HepG2 (cell line): ENCODE measurements around the gene WIPF2. TPM values are rescaled to one million over a fixed set of nuclear protein-coding genes. Genes with fewer than 3 reads are reported as not detected.

Experiments
- BCL6 ChIP-seq: IDR thresholded peaks from 2 replicates; pipeline ENCODE4 v1.6.1; 2016; ENCODE audit warnings: missing genetic modification reagents, missing compliant biosample characterization
- DPF2 ChIP-seq: sonication (generic); formaldehyde crosslinking; IDR thresholded peaks from 2 replicates; pipeline ENCODE4 v1.4.0; 2020; ENCODE audit warnings: mild to moderate bottlenecking, low read depth, missing genetic modification reagents, borderline replicate concordance
- HNF4A ChIP-seq: sonication (generic); formaldehyde crosslinking; IDR thresholded peaks from 2 replicates; pipeline ENCODE4 v1.4.0; 2020; ENCODE audit warnings: missing genetic modification reagents
- LCORL ChIP-seq, 2 experiments: fragments of 450-650 bp in 1 of 2; sonication (generic) in 1 of 2; formaldehyde crosslinking in 1 of 2; IDR thresholded peaks; 2 replicates each; pipeline versions ENCODE4 v1.5.0 to v1.6.1; 2017 to 2020; ENCODE audit warnings: antibody characterized with exemption in 1 of 2, missing genetic modification reagents in 1 of 2
- NCOA2 ChIP-seq: sonication (generic); formaldehyde crosslinking; IDR thresholded peaks from 2 replicates; pipeline ENCODE4 v1.8.0; 2022; ENCODE audit warnings: inconsistent platforms
- NFATC3 ChIP-seq: sonication (generic); formaldehyde crosslinking; IDR thresholded peaks from 2 replicates; pipeline ENCODE4 v1.5.1; 2020; ENCODE audit warnings: mild to moderate bottlenecking, missing genetic modification reagents
- NR2F1 ChIP-seq, 2 experiments: fragments of 450-650 bp in 1 of 2; formaldehyde crosslinking in 1 of 2; IDR thresholded peaks; 2 replicates each; pipeline versions ENCODE4 v1.5.0 to v1.6.1; 2016 to 2020; ENCODE audit warnings: mild to moderate bottlenecking in 1 of 2, missing compliant biosample characterization in 1 of 2, missing genetic modification reagents in 1 of 2, moderate library complexity in 1 of 2
- NR2F2 ChIP-seq: IDR thresholded peaks from 2 replicates; pipeline ENCODE4 v1.6.1; 2012; ENCODE audit warnings: low read depth, inconsistent platforms, borderline replicate concordance
- NRL ChIP-seq: sonication (generic); formaldehyde crosslinking; IDR thresholded peaks from 2 replicates; pipeline ENCODE4 v1.5.0; 2020; ENCODE audit warnings: missing genetic modification reagents, mild to moderate bottlenecking, moderate library complexity, borderline replicate concordance
- SOX13 ChIP-seq, 3 experiments: fragments of 450-650 bp in 1 of 3; sonication (generic) in 1 of 3; formaldehyde crosslinking in 1 of 3; IDR thresholded peaks in 2 of 3; conservative IDR thresholded peaks in 1 of 3; 2 replicates each; pipeline versions ENCODE4 v1.5.0 to v1.6.1; 2016 to 2020; ENCODE audit warnings: antibody characterized with exemption in 1 of 3, mild to moderate bottlenecking in 1 of 3, missing compliant biosample characterization in 1 of 3, missing genetic modification reagents in 1 of 3, moderate library complexity in 1 of 3
- ZBTB7A ChIP-seq: sonication (generic); formaldehyde crosslinking; IDR thresholded peaks from 2 replicates; pipeline ENCODE4 v1.8.0; 2022; ENCODE audit warnings: mild to moderate bottlenecking, missing genetic modification reagents
- ZFX ChIP-seq: sonication (generic); formaldehyde crosslinking; IDR thresholded peaks from 2 replicates; pipeline ENCODE4 v1.4.0; 2020; ENCODE audit warnings: mild to moderate bottlenecking, low read depth, missing genetic modification reagents, moderate library complexity
- ZNF317 ChIP-seq: sonication (generic); formaldehyde crosslinking; IDR thresholded peaks from 2 replicates; pipeline ENCODE4 v1.5.0; 2020; ENCODE audit warnings: mild to moderate bottlenecking, missing genetic modification reagents
- ZNF331 ChIP-seq: sonication (generic); formaldehyde crosslinking; IDR thresholded peaks from 2 replicates; pipeline ENCODE4 v1.4.0; 2020; ENCODE audit warnings: missing genetic modification reagents
- ZNF605 ChIP-seq: sonication (generic); formaldehyde crosslinking; IDR thresholded peaks from 2 replicates; pipeline ENCODE4 v1.8.0; 2022; ENCODE audit warnings: mild to moderate bottlenecking, missing genetic modification reagents
- ZNF891 ChIP-seq: sonication (generic); formaldehyde crosslinking; IDR thresholded peaks from 2 replicates; pipeline ENCODE4 v1.5.0; 2020; ENCODE audit warnings: mild to moderate bottlenecking, missing genetic modification reagents
- polyA plus RNA-seq, 8 experiments: library from polyadenylated mRNA; depleted of rRNA in 3 of 8; stranded (reverse) in 7 of 8; unstranded in 1 of 8; fragments of >200 nt; fragmentation: Illumina TruSeq in 4 of 8; extraction: Trizol in 4 of 8; gene quantifications; 2 replicates each; pipeline versions ENCODE4 v1.2.1 to v1.2.3, GENCODE V29; 2011 to 2016; ENCODE audit warnings: low read depth in 4 of 8, missing spikeins in 1 of 8, mixed read lengths in 1 of 8; ENCODE audit not compliant: insufficient read depth in 1 of 8
- total RNA-seq, 5 experiments: library from RNA; depleted of rRNA; stranded (reverse); fragments of >200 nt; fragmentation: Illumina TruSeq; extraction: Trizol; gene quantifications; 2 replicates each; pipeline ENCODE4 v1.2.3, GENCODE V29; 2016; ENCODE audit warnings: low read depth in 1 of 5
- TF ChIP-seq, protein P1 (sequence below): IDR thresholded peaks from 2 replicates; pipeline ENCODE4 v1.6.1; 2018; ENCODE audit warnings: missing genetic modification reagents, mild to moderate bottlenecking, missing compliant biosample characterization
- TF ChIP-seq, protein P2 (sequence below): sonication (generic); formaldehyde crosslinking; IDR thresholded peaks from 2 replicates; pipeline ENCODE4 v1.5.1; 2020; ENCODE audit warnings: mild to moderate bottlenecking, missing genetic modification reagents, moderate library complexity
- TF ChIP-seq, protein P3 (sequence below): sonication (generic); formaldehyde crosslinking; IDR thresholded peaks from 2 replicates; pipeline ENCODE4 v1.9.0; 2021; ENCODE audit warnings: missing genetic modification reagents, mild to moderate bottlenecking, borderline replicate concordance

The WIPF2 gene
- total and polyA plus RNA-seq, 2 of the 13 experiments (the other 11 are each of a cell fraction or from before 2014, with no cell fraction given): 7.2 to 10.8 TPM

DNA sequence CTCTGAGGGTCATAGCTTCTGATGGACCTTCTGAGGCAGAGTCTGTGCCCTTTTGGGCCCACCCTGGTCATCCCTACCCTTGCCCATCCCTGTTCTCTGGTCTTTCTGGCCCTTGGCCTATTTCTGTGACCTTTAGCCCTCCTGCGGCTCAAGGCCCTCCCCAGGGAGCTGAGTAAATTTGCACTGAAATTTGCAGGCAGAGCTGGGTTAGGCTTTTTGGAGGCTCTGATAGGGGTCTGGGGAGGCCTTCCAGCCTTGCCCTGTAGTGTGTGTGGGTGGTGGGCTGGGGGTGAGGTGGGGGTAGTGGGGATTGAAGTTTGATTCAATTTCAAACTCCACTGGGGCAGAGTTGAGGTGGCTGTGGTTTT is 107.7 kb downstream of the WIPF2 start (continued):
- TF ChIP-seq SOX13 (IDR thresholded peaks at IDR 0.05) (no peak), SOX13 (CRISPR knock-in tag; conservative IDR thresholded peaks at IDR 0.05 in 1 of 2, IDR thresholded peaks at IDR 0.05 in 1 of 2) (0 out of 4 replicates have a peak, but pooled peaks of 1 of the 2 experiments have one; percentile 6), NR2F2 (peak; percentile 92), DPF2 (CRISPR knock-in tag) (peak; percentile 16; the same call in 1 of the 2 replicates), NR2F1 (CRISPR knock-in tag; IDR thresholded peaks at IDR 0.05) (peak; percentile 48 to 83; a peak in 3 of 4 replicates), ZNF317 (CRISPR knock-in tag) (0 out of 2 replicates have a peak, but pooled peaks have one; percentile 15), NRL (CRISPR knock-in tag) (no peak), ZNF891 (0 out of 2 replicates have a peak, but pooled peaks have one; percentile 27), BCL6 (peak; percentile 53; the same call in 1 of the 2 replicates), ZNF605 (CRISPR knock-in tag) (no peak), ZNF331 (peak; percentile 42; the same call in 1 of the 2 replicates), NFATC3 (CRISPR knock-in tag) (no peak), NCOA2 (CRISPR knock-in tag) (peak; percentile 35; the same call in 1 of the 2 replicates), HNF4A (CRISPR knock-in tag) (peak; percentile 72), LCORL (IDR thresholded peaks at IDR 0.05) (no peak), LCORL (CRISPR knock-in tag; IDR thresholded peaks at IDR 0.05) (peak; percentile 86), ZBTB7A (0 out of 2 replicates have a peak, but pooled peaks have one; percentile 46), ZFX (CRISPR knock-in tag) (peak; percentile 42; the same call in 1 of the 2 replicates)
- TF ChIP-seq, protein P1, sequence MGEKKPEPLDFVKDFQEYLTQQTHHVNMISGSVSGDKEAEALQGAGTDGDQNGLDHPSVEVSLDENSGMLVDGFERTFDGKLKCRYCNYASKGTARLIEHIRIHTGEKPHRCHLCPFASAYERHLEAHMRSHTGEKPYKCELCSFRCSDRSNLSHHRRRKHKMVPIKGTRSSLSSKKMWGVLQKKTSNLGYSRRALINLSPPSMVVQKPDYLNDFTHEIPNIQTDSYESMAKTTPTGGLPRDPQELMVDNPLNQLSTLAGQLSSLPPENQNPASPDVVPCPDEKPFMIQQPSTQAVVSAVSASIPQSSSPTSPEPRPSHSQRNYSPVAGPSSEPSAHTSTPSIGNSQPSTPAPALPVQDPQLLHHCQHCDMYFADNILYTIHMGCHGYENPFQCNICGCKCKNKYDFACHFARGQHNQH: 0 out of 2 replicates have a peak, but pooled peaks have one; percentile 29
- TF ChIP-seq, protein P2, sequence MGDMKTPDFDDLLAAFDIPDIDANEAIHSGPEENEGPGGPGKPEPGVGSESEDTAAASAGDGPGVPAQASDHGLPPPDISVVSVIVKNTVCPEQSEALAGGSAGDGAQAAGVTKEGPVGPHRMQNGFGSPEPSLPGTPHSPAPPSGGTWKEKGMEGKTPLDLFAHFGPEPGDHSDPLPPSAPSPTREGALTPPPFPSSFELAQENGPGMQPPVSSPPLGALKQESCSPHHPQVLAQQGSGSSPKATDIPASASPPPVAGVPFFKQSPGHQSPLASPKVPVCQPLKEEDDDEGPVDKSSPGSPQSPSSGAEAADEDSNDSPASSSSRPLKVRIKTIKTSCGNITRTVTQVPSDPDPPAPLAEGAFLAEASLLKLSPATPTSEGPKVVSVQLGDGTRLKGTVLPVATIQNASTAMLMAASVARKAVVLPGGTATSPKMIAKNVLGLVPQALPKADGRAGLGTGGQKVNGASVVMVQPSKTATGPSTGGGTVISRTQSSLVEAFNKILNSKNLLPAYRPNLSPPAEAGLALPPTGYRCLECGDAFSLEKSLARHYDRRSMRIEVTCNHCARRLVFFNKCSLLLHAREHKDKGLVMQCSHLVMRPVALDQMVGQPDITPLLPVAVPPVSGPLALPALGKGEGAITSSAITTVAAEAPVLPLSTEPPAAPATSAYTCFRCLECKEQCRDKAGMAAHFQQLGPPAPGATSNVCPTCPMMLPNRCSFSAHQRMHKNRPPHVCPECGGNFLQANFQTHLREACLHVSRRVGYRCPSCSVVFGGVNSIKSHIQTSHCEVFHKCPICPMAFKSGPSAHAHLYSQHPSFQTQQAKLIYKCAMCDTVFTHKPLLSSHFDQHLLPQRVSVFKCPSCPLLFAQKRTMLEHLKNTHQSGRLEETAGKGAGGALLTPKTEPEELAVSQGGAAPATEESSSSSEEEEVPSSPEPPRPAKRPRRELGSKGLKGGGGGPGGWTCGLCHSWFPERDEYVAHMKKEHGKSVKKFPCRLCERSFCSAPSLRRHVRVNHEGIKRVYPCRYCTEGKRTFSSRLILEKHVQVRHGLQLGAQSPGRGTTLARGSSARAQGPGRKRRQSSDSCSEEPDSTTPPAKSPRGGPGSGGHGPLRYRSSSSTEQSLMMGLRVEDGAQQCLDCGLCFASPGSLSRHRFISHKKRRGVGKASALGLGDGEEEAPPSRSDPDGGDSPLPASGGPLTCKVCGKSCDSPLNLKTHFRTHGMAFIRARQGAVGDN: 0 out of 2 replicates have a peak, but pooled peaks have one; percentile 28
- TF ChIP-seq, protein P3, sequence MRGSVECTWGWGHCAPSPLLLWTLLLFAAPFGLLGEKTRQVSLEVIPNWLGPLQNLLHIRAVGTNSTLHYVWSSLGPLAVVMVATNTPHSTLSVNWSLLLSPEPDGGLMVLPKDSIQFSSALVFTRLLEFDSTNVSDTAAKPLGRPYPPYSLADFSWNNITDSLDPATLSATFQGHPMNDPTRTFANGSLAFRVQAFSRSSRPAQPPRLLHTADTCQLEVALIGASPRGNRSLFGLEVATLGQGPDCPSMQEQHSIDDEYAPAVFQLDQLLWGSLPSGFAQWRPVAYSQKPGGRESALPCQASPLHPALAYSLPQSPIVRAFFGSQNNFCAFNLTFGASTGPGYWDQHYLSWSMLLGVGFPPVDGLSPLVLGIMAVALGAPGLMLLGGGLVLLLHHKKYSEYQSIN (CRISPR knock-in tag): no peak
